ENCODE data around the gene HLA-DOB.
"Not testable (repeated sequence)": the region's sequence is repeated elsewhere in the genome, so short reads cannot be mapped to it uniquely, and the experiment has no call there.

HLA-DOB gene

DNA sequence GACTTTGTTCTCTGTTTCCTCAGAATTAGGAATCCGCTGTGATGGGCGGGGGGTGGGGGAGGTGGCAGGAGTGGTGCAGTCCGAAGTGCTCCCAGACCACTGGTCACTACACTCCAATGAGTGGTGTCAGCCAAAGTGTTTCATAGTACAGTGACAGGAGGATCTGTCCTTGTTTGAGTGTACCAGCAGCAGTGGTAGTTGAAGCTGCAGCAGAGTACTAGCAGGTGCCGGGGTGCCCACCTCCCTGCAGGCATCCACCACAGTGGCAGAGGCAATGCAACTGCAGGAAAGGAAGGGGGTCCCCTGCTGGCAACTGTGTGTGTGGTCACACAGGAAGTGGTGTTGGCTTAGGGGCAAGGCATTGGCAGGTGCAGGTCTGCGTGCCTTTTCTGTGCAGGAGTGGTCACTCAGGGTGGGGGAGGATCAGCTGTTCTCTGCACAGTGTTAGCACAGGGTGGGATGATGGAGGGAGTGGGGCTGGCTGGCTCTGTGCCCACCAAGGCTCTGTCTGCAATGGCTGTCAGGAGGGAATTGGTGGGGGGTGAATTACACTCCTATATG lies 9.7 kb downstream of the HLA-DOB start:
- DNase-seq, result no peak

DNA sequence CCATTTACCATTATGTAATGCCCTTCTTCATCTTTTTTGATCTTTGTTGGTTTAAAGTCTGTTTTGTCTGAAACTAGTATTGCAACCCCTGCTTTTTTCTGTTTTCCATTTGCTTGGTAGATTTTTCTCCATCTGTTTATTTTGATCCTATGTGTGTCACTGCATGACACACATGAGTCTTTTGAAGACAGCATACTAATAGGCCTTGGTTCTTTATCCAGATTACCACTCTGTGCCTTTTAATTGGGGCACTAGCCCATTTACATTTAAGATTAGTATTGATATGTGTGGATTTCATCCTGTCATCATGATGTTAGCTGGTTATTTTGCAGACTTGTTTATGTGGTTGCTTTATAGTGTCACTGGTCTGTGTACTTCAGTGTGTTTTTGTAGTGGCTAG lies 11.4 kb downstream of the HLA-DOB start:
- DNase-seq, result not testable (repeated sequence)

DNA sequence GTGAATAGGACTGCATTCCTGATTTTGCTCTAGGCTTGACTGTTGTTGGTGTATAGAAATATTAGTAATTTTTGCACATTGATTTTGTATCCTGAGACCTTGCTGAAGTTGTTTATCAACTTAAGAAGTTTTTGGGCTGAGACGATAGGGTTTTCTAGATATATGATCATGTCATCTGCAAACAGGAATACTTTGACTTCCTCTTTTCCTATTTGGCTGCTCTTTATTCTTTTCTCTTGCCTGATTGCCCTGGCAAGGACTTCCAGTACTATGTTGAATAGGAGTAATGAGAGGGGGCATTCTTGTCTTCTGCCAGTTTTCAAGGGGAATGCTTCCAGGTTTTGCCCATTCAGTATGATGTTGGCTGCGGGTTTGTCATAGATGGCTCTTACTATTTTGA lies 13.4 kb downstream of the HLA-DOB start:
- DNase-seq, result no peak

DNA sequence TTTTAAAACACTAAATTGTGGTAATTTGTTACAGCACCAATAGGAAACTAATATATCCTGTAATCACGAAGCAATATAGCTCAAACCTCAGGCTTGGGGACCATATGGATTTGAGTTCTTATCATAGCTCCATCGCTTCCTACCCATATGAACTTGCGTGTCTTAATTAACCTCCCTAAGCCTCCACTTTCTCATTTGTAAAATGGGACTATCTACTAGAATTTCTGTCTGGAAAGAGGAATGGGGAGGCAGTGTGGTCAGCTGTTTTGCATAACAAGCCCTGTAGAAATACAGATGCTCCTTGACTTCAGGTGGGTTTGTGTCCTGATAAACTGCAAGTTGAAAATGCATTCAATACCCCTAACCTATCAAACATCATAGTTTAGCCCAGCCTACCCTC lies 17.1 kb downstream of the HLA-DOB start:
- no peak for DNase-seq

DNA sequence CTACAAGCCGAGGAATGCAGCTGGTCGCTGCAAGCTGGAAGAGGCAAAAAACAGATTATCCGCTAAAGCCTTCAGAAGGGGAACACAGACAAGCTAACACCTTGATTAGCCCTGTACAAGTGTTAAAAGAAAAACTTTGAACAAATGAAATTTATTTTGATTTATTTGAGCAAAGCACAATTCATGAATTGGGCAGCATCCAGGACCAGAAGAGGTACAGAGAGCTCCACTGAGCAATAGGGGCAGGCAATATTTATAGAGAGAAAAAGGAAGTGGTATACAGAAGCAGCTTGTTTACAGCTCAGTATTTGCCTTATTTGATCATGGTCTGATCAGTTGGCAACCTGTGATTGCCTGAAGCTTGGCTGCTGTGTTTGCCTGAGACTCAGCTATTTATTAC lies 17.6 kb downstream of the HLA-DOB start:
- no peak for DNase-seq

DNA sequence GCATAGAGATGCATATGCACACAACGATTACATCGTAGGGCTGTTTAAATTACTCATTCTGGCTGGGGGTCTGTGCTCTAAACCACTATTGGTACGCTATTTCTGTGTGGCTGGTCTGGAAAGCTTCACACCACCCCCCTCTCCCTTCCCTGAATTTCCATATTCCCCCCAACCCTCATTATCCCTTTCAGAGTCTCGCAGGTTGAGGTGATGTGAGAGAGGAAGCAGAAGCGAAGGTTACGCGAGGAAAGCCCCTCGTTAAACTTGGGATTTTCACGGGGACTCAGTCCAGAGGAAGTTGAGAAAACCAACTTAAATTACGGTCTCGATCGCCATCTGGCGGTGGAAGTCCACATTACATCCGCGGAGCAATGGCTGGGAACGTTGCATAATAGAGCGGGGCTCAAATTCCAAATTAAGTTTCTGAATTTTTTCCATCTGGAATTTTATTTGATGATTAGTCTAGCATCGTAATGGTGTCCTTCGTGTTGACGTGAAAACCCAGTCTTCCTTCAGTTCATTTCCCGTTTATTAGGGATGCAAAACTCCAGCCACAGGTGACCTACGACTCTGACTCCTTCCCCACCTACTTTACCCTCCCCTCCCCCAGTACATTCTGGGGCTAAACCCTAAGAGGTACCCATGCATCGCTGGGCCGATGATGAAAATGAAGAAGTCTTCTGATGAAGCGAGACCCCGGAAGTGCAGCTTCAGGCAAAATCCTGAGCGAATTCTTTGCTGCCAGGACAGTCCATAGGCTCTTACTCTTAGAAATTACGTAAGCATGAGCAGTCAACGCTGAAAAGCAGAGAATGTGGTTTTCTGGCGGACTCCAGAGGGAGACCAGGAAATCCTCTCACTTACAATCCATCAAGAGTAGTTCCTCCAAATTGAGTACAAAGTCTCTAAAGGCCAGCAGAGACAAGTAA lies 19.7 kb downstream of the HLA-DOB start:
- DNase-seq, result no peak

DNA sequence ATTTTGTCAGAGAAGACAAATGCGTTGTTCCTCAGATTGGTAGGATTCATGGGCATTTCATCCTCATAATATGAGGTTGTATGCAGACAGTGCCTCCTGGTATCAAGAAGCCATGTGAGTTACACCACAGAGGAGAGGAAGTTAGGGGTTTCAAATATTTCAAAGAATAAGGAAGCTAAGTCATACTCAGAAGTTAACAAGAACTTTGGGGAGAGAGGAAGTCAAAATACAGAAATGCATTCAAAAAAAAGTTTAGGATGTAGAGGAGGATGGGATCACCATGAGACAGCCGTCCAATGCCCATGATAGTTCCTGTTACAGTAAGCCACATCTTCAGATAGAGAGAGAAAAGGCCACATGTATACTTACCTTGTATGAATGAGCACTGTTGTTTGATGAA lies 22.3 kb downstream of the HLA-DOB start:
- no peak for DNase-seq

DNA sequence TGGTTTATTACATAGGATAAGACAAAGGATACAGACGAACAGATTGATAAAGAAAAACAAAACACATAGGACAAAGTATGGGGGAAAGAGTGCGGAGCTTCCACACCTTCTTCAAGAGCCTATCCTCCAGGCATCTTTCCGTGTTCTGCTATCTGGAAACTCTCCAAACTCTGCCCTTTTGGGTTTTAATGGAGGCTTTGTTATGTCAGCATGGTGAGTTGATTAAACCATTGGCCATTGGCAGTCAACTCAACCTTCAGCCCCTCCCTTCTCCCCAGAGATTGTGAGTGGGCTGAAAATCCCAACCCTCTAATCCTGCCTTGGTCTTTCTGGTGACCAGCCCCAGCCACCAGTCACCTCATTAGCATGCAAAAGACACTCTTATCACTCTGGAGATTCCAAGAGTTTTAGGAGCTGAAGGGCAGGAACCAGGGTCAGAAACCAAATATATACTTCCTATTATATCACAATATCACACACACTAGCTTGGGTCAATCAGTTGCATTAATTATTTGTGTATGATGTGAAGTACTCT lies 23.8 kb downstream of the HLA-DOB start:
- DNase-seq, result no peak

DNA sequence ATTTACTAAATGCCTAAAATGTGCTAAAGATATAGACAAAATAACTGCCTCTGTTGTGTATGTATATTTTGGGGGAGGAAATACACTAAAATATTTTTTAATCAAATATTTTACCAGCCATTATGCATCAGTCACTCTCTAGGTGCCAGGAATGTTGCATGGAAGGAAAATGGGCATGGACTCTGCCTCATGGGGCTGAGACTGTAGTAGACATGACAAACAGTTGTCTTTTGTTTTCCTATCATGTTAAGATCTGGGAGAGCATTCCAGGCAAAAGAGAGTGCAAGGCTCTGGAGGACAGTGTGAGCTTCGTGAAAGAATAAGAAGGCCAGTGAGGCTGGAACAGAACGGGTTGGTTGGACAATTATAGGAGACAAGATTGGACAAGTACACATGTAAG lies 26.5 kb downstream of the HLA-DOB start:
- no peak for DNase-seq

DNA sequence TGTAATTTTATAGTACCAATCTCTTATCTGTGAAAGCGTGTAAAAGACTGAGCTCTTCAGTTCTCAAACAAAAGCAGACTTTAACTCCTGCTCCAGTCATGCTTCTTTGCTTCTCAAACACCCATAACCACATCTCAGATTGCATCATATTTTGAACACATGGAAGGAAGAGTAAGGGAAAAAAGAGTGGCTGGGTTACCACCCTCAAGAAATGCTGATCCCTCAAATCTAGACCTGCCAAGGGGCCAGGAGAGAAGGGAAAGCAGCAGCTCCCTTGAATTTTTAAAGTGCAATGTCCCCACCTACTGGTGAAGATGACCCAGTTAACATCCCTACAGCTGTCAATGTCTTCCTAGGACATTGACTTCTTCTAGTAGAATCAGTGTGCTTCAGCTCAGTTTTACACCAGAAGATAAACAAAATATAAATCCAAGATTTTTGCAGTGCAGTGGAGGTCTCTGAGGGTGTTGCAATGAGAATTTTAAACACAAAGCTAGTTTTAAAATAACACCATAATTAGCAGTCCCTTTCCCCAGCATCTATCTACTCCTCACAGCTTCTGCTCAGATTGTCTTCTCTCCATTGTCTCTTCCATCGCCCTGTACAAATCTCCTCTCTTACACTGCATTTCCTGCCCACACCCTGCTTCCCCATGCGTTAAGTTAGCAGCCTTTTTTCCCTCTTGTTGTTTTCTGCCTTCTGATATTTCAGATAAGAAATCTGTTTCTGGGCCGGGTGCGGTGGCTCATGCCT lies 30.8 kb downstream of the HLA-DOB start:
- no peak for DNase-seq

DNA sequence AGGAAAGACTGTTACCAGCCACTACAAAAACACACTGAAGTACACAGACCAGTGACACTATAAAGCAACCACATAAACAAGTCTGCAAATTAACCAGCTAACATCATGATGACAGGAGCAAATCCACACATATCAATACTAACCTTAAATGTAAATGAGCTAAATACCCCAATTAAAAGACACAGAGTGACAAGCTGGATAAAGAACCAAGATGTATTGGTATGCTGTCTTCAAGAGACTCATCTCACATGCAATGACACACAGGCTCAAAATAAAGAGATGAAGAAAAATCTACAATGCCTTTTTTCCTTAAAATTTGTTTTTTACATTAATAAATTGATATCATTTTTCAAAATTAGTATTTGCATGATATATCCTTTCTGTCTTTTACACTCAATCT lies 33.9 kb downstream of the HLA-DOB start:
- DNase-seq, result not testable (repeated sequence)

DNA sequence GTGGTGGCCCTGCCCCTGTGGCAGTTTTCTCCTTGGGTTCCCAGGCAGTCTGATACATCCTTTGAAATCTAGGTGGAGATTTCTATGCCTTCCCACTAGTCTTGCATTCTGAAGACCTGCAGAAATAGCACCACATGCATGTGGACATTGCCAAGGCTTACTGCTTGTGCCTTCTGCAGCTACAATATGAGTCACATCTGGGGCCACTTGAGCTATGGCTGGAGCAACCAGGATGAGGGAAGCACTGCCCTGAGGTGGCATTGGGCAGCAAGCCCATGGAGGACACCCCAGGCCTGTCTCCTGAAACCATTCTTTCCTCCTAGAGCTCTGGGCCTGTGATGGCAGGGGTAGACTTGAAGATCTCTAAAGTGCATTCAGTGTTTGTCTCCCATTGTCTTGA lies 37.8 kb downstream of the HLA-DOB start:
- DNase-seq, result no peak

DNA sequence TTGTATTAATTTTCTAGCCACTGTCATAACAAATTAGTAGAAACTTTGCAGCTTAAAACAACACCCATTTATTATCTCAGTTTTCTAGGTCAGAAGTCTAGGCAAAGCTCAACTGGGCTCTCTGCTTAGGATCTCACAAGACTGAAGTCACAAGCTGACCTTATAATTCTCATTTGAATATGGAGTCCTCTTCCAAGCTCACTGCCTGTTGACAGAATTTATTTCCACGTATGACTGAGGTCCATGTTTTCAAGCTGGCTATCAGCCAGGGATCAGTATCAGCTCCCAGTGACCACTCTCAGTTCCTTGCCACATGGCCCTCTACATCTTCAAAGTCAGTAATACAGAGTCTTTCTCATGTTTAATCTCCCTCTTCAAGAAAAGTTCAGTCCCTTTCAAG lies 41.7 kb downstream of the HLA-DOB start:
- no peak for DNase-seq

DNA sequence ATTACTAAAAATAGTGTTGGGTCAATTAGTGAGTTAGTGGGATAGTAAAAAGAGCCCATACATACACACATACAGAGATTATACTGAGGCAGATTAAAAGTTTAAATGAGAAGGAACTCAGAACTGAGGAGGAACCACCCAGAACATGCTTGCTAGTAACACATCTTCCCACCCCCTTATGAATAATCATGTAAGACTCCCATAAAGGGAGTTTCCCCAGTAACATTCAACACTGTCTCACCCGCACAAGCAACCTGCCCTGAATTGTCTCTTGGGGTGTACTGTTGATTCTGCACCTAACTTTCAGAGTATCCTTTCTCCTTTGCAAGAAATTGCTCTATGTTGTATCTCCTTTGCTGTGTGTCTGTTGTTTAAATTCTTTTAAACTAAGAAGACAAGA lies 42.4 kb downstream of the HLA-DOB start:
- no peak for DNase-seq

DNA sequence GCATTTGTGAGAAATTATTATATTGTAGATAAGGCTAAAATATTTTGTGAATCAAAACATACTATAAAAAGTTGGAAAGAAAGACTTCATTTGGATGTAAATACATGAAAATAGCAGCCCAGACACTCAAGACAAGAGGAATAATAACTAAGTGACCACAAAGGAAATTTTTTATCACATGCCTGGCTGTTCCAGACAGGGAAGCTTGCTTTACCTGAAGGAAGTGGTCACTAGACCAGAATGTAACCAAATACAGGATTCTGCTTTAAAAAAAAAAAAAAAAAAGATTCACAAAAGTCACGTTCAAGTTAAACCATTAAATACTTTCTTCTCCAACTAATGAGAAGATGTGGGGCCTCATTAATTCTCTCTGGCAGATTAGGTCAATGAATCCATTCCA lies 44.1 kb downstream of the HLA-DOB start:
- DNase-seq, result no peak

DNA sequence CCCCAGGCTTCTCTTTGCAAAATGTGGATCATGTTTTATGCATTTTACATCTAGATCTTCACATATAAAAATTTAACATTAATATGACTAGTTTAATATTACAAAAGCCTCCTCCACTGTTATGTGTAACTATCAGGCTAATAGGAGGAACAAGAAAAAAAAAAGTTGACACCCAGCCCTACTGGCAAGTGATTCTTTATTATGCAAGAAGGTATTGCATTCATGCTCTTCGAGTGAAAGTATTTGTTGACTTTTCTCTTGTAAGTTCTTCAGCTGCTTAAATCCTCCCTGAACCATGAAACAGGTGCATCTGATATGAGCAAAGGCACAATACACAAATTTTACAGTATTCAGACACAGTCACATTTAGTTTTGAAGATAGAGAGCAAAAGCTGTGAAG lies 52.8 kb downstream of the HLA-DOB start:
- no peak for DNase-seq

DNA sequence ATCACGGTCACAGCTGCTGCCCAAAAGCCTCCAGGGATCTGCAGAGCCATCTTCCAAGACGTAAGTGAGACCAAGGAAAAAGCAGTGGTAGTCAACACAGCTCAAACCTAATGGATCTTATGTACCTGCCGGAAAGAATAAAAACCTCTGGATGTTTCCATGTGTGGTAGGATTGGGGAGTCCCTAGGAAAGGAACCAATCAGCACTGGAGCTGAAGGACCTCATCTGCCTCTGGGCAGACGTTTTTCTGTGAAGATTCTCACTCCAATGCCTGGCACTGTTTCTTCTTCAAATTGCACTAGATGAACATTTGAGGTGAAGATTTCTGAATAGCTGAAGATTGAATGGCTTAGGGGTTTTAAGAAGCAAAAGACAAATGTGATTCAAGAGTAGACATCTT lies 53.4 kb downstream of the HLA-DOB start, which contains the start of gene HLA-DQB2:
HLA-DQB2 (minus strand) TSS at position 112 of the 400 bp plus-strand sequence; CDS start at position 50, 62 bp downstream.
- no peak for DNase-seq

All from SHP77 treated with DMSO at 0.1 percent for 48 hours (cell line).